ENCODE results near the gene CDKN2B-AS1.

The CDKN2B-AS1 gene

DNA sequence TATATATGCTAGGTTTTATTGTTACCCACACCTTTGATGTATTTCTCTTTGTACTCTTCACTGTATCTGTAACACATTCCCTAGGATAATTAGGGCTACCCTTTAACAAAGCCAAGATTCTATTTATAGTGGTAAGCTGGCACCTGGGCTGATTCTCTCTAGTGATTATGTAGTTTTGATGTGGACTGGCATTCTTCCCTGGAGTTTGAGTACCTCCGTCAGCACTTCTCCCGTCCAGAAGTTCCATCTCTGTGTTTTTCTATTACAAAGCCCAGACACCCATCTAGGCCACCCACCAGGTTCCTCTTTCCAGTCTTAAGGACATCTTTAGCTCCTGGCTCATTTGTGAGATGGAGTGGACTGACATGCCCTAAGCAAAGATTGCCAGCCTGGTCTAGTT is 70.4 kb downstream of the CDKN2B-AS1 start:
- DNase-seq (ENCODE audit: low read depth in 1 of 2, low spot score in 1 of 2) = no peak
- in situ Hi-C loops (cut with HindIII; ENCODE audit: low pct_unique_long_range_greater_than_20kb, low sequenced_read_pairs) = no loop called here
- TF ChIP-seq JUND (IDR thresholded peaks at IDR 0.05; ENCODE audit: low read depth) = no peak

DNA sequence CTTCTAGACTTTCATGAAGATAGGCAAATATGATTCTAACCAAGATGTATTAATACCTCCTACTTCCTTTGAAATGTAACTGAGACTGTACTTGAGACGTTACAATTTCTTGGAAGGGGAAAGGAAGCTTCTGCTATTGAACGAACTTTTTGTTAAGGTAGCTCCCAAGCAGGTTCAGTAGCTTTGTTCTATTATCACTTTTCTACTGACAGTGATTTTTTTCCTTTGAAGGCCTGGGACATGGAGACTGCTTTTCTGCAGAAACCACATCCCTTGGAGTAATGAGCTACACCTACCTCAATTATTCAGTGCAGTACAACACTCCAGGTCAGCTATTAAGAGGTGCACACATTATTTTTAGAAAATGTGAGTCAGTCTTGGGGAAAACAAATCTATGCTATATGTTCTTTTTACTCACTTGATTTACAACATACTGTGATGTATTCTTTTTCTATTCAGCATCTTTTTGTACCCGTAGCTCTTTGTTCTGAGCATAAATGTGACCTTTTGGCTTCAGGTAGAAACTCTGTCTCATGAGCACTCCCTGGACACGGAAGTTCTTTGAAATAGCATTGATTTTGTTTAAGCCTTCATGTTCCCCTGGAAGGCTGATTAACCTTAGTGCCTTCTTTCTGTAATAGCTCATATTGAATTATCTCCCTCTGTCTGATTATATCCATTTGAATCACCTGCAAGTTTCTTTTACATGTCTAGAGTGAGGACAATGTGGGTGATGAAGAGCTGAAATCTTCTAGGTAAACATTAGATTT is 71.0 kb downstream of the CDKN2B-AS1 start:
- DNase-seq (ENCODE audit: low read depth in 1 of 2, low spot score in 1 of 2) = no peak
- in situ Hi-C loops (cut with HindIII; ENCODE audit: low pct_unique_long_range_greater_than_20kb, low sequenced_read_pairs) = no loop called here
- TF ChIP-seq JUND (IDR thresholded peaks at IDR 0.05; ENCODE audit: low read depth) = no peak

GRCh38 chr9:22067196-22067595 is 72.6 kb downstream of the CDKN2B-AS1 start:
- in situ Hi-C loops (cut with HindIII; ENCODE audit: low pct_unique_long_range_greater_than_20kb, low sequenced_read_pairs) = no loop called here

GRCh38 chr9:22068369-22068768 is 73.8 kb downstream of the CDKN2B-AS1 start:
- no peak for TF ChIP-seq JUND (IDR thresholded peaks at IDR 0.05; ENCODE audit: low read depth)
- DNase-seq (ENCODE audit: low read depth in 1 of 2, low spot score in 1 of 2) = no peak
- in situ Hi-C loops (cut with HindIII; ENCODE audit: low pct_unique_long_range_greater_than_20kb, low sequenced_read_pairs) = no loop called here

More at GRCh38 chr9:22067196-22067595, 72.6 kb downstream of the CDKN2B-AS1 start:
- no peak for DNase-seq (ENCODE audit: low read depth in 1 of 2, low spot score in 1 of 2)
- TF ChIP-seq JUND (IDR thresholded peaks at IDR 0.05; ENCODE audit: low read depth) = no peak

DNA sequence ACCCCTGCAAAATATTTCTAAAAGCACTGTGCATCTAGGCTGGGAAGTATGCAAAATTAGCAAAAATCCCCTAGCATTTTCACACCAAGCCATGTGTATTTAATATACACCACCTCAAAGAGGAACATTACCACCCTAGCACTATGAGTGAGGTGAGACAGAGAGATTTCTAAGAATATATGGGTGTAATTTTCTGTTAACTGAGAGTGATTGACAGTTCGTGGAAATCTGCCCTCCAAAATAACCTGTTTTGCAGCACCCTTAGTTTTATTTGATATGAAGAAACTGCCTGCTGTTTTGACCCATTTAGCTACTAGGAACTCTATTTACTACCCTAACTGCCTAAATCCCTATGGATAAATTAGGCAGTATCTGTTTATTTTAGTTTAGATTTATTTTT is 78.8 kb downstream of the CDKN2B-AS1 start:
- in situ Hi-C loops (cut with HindIII; ENCODE audit: low pct_unique_long_range_greater_than_20kb, low sequenced_read_pairs) = no loop called here
- no peak for DNase-seq (ENCODE audit: low read depth in 1 of 2, low spot score in 1 of 2)
- no peak for TF ChIP-seq JUND (IDR thresholded peaks at IDR 0.05; ENCODE audit: low read depth)

- no peak for DNase-seq (ENCODE audit: low read depth in 1 of 2, low spot score in 1 of 2)
- in situ Hi-C loops (cut with HindIII; ENCODE audit: low pct_unique_long_range_greater_than_20kb, low sequenced_read_pairs) = no loop called here
- TF ChIP-seq JUND (IDR thresholded peaks at IDR 0.05; ENCODE audit: low read depth) = no peak
Observed at GRCh38 chr9:22078081-22078480, 83.5 kb downstream of the CDKN2B-AS1 start.

DNA sequence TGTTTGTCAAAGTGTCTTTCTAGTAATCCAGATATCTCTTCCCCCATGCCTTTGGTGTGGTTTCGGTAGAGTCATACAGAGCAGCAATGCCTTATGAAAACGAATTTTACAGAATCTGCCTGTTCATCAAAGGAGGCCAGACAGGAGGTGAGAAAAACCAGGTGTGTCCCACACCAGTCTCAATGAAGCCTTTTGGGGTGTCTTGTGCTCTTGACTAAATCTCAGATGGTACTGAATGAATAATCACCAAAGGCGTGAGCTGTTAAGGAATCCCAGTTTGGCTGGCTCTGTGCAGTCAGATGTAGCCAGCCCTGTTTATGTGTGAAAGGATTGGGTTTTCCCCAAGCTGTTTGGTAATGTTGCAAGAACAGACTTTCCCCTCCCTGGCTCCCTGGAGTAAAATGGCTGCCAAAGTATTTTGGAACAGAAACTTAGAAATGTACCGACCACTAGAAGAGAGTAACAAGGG is 85.3 kb downstream of the CDKN2B-AS1 start:
- in situ Hi-C loops (cut with HindIII; ENCODE audit: low pct_unique_long_range_greater_than_20kb, low sequenced_read_pairs) = no loop called here
- no peak for DNase-seq (ENCODE audit: low read depth in 1 of 2, low spot score in 1 of 2)
- no peak for TF ChIP-seq JUND (IDR thresholded peaks at IDR 0.05; ENCODE audit: low read depth)

GRCh38 chr9:22084336-22085035 is 89.9 kb downstream of the CDKN2B-AS1 start:
- TF ChIP-seq JUND (IDR thresholded peaks at IDR 0.05; ENCODE audit: low read depth) = no peak
- no peak for DNase-seq (ENCODE audit: low read depth in 1 of 2, low spot score in 1 of 2)
- in situ Hi-C loops (cut with HindIII; ENCODE audit: low pct_unique_long_range_greater_than_20kb, low sequenced_read_pairs) = no loop called here

- no peak for TF ChIP-seq JUND (IDR thresholded peaks at IDR 0.05; ENCODE audit: low read depth)
- in situ Hi-C loops (cut with HindIII; ENCODE audit: low pct_unique_long_range_greater_than_20kb, low sequenced_read_pairs) = no loop called here
- no peak for DNase-seq (ENCODE audit: low read depth in 1 of 2, low spot score in 1 of 2)
Observed at GRCh38 chr9:22088053-22088716, 93.6 kb downstream of the CDKN2B-AS1 start.

GRCh38 chr9:22088717-22089061 is 94.1 kb downstream of the CDKN2B-AS1 start:
- peak in 1 of 2 experiments; percentile 28 for DNase-seq (ENCODE audit: low read depth in 1 of 2, low spot score in 1 of 2)
- in situ Hi-C loops (cut with HindIII; ENCODE audit: low pct_unique_long_range_greater_than_20kb, low sequenced_read_pairs) = no loop called here
- no peak for TF ChIP-seq JUND (IDR thresholded peaks at IDR 0.05; ENCODE audit: low read depth)

- DNase-seq (ENCODE audit: low read depth in 1 of 2, low spot score in 1 of 2) = no peak
- in situ Hi-C loops (cut with HindIII; ENCODE audit: low pct_unique_long_range_greater_than_20kb, low sequenced_read_pairs) = no loop called here
- TF ChIP-seq JUND (IDR thresholded peaks at IDR 0.05; ENCODE audit: low read depth) = no peak
Observed at GRCh38 chr9:22097707-22098106, 103.1 kb downstream of the CDKN2B-AS1 start.

- TF ChIP-seq JUND (IDR thresholded peaks at IDR 0.05; ENCODE audit: low read depth) = no peak
- in situ Hi-C loops (cut with HindIII; ENCODE audit: low pct_unique_long_range_greater_than_20kb, low sequenced_read_pairs) = no loop called here
- no peak for DNase-seq (ENCODE audit: low read depth in 1 of 2, low spot score in 1 of 2)
Observed at GRCh38 chr9:22098643-22099332, 104.2 kb downstream of the CDKN2B-AS1 start.
